SK-N-SH (cell line): ENCODE measurements around the gene MAP3K5.
A peak's percentile ranks its signal among the peaks of the same experiment; 100 is the strongest.

Experiments
- CHD2 ChIP-seq: fragments of 150-350 bp; IDR thresholded peaks from 2 replicates; pipeline ENCODE4 v1.6.1; 2018; ENCODE audit warnings: low read length; ENCODE audit not compliant: partially characterized antibody
- CTCF ChIP-seq: fragments of 200-600 bp; sonication (generic); IDR thresholded peaks from 2 replicates; pipeline ENCODE4 v1.6.1; 2017; ENCODE audit warnings: antibody characterized with exemption, mild to moderate bottlenecking, moderate library complexity
- EP300 ChIP-seq, 2 experiments: IDR thresholded peaks; 2 replicates each; pipeline versions ENCODE4 v1.4.0 to v1.6.1; 2012; ENCODE audit warnings: borderline replicate concordance in 1 of 2, low read depth in 1 of 2, low read length in 1 of 2
- MAX ChIP-seq: IDR thresholded peaks from 2 replicates; pipeline ENCODE4 v1.4.0; 2012; ENCODE audit warnings: low read depth
- PBX3 ChIP-seq: IDR thresholded peaks from 2 replicates; pipeline ENCODE4; 2012
- POLR2AphosphoS5 ChIP-seq: IDR thresholded peaks from 2 replicates; pipeline ENCODE4 v1.6.1; 2012; ENCODE audit warnings: low read depth, low read length
- REST ChIP-seq: IDR thresholded peaks from 2 replicates; pipeline ENCODE4 v1.6.1; 2012; ENCODE audit warnings: mild to moderate bottlenecking, low read depth, low read length, moderate library complexity
- SIN3A ChIP-seq: IDR thresholded peaks from 2 replicates; pipeline ENCODE4 v1.6.1; 2012; ENCODE audit warnings: low read depth, mild to moderate bottlenecking, low read length, moderate library complexity, borderline replicate concordance
- SMC3 ChIP-seq: IDR thresholded peaks from 2 replicates; pipeline ENCODE4 v1.6.1; 2012; ENCODE audit warnings: low read depth, low read length, improper control_type of control experiment
- TCF12 ChIP-seq: IDR thresholded peaks from 2 replicates; pipeline ENCODE4 v1.4.0; 2012
- YY1 ChIP-seq: IDR thresholded peaks from 2 replicates; pipeline ENCODE4 v1.4.0; 2012; ENCODE audit warnings: low read depth, mild to moderate bottlenecking
- ZBTB33 ChIP-seq: IDR thresholded peaks from 2 replicates; pipeline ENCODE4 v1.4.0; 2012; ENCODE audit warnings: low read depth, borderline replicate concordance

GRCh38 chr6:136582711-136583471 is 209.4 kb downstream of the MAP3K5 start:
- TF ChIP-seq CTCF = peak; percentile 73
- TF ChIP-seq EP300 (IDR thresholded peaks at IDR 0.05; ENCODE audit: borderline replicate concordance in 1 of 2, low read depth in 1 of 2, low read length in 1 of 2) = no peak
- no peak for TF ChIP-seq POLR2AphosphoS5
- no peak for TF ChIP-seq REST
- TF ChIP-seq PBX3 = no peak
- peak; percentile 38 for TF ChIP-seq SMC3
- no peak for TF ChIP-seq CHD2
- no peak for TF ChIP-seq YY1
- TF ChIP-seq MAX = no peak
- no peak for TF ChIP-seq ZBTB33
- TF ChIP-seq TCF12 = no peak
- TF ChIP-seq SIN3A = no peak
